Fibroblast of lung (primary cell): Measurements from ENCODE around the gene TK1.

Source experiments
- EZH2 ChIP-seq: IDR thresholded peaks from 2 replicates; pipeline ENCODE4 v1.5.1; 2012; ENCODE audit warnings: low read length, control low read depth, mild to moderate bottlenecking; ENCODE audit errors: missing control alignments
- TF ChIP-seq, protein P1 (sequence below), 2 donors: IDR thresholded peaks in 1 of 2; conservative IDR thresholded peaks in 1 of 2; 1 replicate in 1 of 2; 2 replicates in 1 of 2; pipeline ENCODE4 v1.5.1; 2011 to 2012; ENCODE audit warnings: low read length in 2 of 2, control low read depth in 1 of 2, inconsistent platforms in 1 of 2, low read depth in 1 of 2, mild to moderate bottlenecking in 1 of 2

- TF ChIP-seq, protein P1, sequence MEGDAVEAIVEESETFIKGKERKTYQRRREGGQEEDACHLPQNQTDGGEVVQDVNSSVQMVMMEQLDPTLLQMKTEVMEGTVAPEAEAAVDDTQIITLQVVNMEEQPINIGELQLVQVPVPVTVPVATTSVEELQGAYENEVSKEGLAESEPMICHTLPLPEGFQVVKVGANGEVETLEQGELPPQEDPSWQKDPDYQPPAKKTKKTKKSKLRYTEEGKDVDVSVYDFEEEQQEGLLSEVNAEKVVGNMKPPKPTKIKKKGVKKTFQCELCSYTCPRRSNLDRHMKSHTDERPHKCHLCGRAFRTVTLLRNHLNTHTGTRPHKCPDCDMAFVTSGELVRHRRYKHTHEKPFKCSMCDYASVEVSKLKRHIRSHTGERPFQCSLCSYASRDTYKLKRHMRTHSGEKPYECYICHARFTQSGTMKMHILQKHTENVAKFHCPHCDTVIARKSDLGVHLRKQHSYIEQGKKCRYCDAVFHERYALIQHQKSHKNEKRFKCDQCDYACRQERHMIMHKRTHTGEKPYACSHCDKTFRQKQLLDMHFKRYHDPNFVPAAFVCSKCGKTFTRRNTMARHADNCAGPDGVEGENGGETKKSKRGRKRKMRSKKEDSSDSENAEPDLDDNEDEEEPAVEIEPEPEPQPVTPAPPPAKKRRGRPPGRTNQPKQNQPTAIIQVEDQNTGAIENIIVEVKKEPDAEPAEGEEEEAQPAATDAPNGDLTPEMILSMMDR (conservative IDR thresholded peaks at IDR 0.05 in 1 of 2, IDR thresholded peaks at IDR 0.05 in 1 of 2; ENCODE audit: low read depth in 1 of 2, low read length in 2 of 2), result no peak
- no peak for TF ChIP-seq EZH2
These were observed 21.9 kb downstream of the TK1 start for GRCh38 chr17:78164748-78165607.
